Mucosa of gallbladder (tissue), 1 donor: Measurements from ENCODE around the gene ZRANB1. TPM values are rescaled to one million over a fixed set of nuclear protein-coding genes. Genes with fewer than 3 reads are reported as not detected.

Experiments used
- DNase-seq: peaks from one replicate; pipeline ENCODE4 v3.0.0-alpha.2; 2020; ENCODE audit warnings: low spot score
- total RNA-seq: library from RNA; stranded (reverse); gene quantifications from one replicate; pipeline ENCODE4 v1.2.1, GENCODE V29; 2021
- donor health status: DM: no; HTN: no; CAD: no.

Gene ZRANB1
- total RNA-seq, 1 donor from 2014 or later: 17.7 TPM

GRCh38 chr10:124993736-124994451 lies 52.0 kb downstream of the ZRANB1 start:
- no peak for DNase-seq

- DNase-seq: no peak
These were observed 52.9 kb downstream of the ZRANB1 start for GRCh38 chr10:124994573-124995473.

- no peak for DNase-seq
These were observed 53.7 kb downstream of the ZRANB1 start for GRCh38 chr10:124995605-124996004.

GRCh38 chr10:124996127-124996853 lies 54.4 kb downstream of the ZRANB1 start:
- DNase-seq: no peak

- DNase-seq: peak; percentile 9
These were observed 54.9 kb downstream of the ZRANB1 start for GRCh38 chr10:124996854-124997215.

- DNase-seq: peak; percentile 7
These were observed 55.4 kb downstream of the ZRANB1 start for GRCh38 chr10:124997306-124997705.

GRCh38 chr10:124997771-124998623 lies 56.1 kb downstream of the ZRANB1 start:
- DNase-seq: no peak

GRCh38 chr10:124998624-124999291 lies 56.8 kb downstream of the ZRANB1 start:
- no peak for DNase-seq

- peak; percentile 60 for DNase-seq
These were observed 57.8 kb downstream of the ZRANB1 start for GRCh38 chr10:124999433-125000365.

- DNase-seq: no peak
These were observed 58.7 kb downstream of the ZRANB1 start for GRCh38 chr10:125000366-125001312.

- DNase-seq: no peak
These were observed 59.6 kb downstream of the ZRANB1 start for GRCh38 chr10:125001313-125002046.

GRCh38 chr10:125002047-125002422 lies 60.1 kb downstream of the ZRANB1 start:
- DNase-seq: no peak

GRCh38 chr10:125002423-125003145 lies 60.7 kb downstream of the ZRANB1 start:
- DNase-seq: no peak

- DNase-seq: no peak
These were observed 61.4 kb downstream of the ZRANB1 start for GRCh38 chr10:125003146-125003900.

- no peak for DNase-seq
These were observed 62.1 kb downstream of the ZRANB1 start for GRCh38 chr10:125003901-125004467.
